Rectal smooth muscle tissue (tissue), 1 donor: ENCODE measurements around the gene SHISAL1.

Experiments used
- H3K27ac ChIP-seq: one replicate; pipeline ENCODE4 v1.7.0; 2013; ENCODE audit warnings: low read depth, low read length, inconsistent platforms
- H3K27me3 ChIP-seq: one replicate; pipeline ENCODE4 v1.7.0; 2013; ENCODE audit warnings: low read length; ENCODE audit not compliant: control insufficient read depth, insufficient read depth
- H3K36me3 ChIP-seq: one replicate; pipeline ENCODE4 v1.7.0; 2013; ENCODE audit warnings: low read length; ENCODE audit not compliant: control insufficient read depth, insufficient read depth
- H3K4me1 ChIP-seq: one replicate; pipeline ENCODE4 v1.7.0; 2013; ENCODE audit warnings: low read length; ENCODE audit not compliant: control insufficient read depth, insufficient read depth
- H3K4me3 ChIP-seq: one replicate; pipeline ENCODE4 v1.7.0; 2013; ENCODE audit warnings: low read length
- H3K9ac ChIP-seq: one replicate; pipeline ENCODE4 v1.7.0; 2013; ENCODE audit warnings: low read length

SHISAL1 gene

DNA sequence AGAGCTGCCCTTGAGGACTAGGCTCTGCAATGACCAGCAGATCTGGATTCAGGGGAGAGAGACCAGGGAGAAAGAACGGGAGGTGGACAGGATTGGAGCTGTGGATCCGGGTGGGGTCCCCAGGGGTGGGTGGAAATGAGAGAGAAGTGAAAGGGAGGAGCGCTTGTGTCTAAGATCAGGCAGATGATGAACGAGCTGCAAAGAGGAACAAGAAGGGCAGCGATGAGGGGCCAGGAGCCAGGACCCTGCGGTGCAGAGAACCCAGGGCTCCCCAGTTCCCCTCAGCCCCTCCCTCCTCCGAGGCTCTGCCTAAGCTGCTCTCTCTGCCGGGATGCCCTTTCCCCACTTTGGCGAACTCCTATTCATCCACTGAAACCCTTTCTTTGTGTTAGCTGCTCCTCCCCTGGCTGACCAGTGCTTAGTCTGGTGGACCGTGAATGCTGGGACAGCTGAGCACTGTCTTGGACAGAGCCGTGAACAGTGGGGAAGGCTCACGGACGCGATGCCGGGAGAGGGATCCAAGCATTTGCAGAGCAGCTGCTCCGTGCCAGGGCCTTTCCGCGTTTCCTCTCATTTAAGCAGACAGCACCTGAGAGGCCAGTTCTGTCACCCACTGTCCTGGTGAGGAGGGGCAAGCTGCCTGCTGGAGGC, 35.9 kb downstream of the SHISAL1 start:
- H3K9ac ChIP-seq, result no peak overlapping the region
- no peaks in the 10 kb centered on the region for H3K27me3 ChIP-seq
- H3K36me3 ChIP-seq, result no peaks in the 10 kb centered on the region
- H3K4me1 ChIP-seq, result no peaks in the 10 kb centered on the region
- no peak overlapping the region for H3K27ac ChIP-seq
- no peak overlapping the region for H3K4me3 ChIP-seq

DNA sequence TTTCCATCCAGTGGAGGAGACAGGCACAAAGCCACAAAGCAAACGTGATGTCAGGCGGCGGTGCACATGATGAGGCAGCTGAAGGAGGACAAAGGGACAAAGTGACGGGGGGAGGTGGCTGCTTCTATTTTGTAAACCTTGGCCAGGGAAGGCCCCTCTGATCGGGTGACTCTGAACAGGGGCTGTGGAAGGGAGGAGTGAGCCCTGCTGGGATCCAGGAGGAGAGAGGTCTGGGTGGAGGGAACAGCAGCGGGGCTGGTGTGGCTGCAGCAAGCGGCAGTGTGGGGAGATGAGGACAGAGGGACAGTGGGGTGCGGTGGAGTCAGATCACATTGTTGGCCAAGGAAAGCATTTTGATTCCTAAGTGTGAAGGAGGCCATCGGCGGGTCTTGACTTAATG, 36.7 kb downstream of the SHISAL1 start:
- no peak overlapping the region for H3K9ac ChIP-seq
- H3K27me3 ChIP-seq, result no peaks in the 10 kb centered on the region
- no peaks in the 10 kb centered on the region for H3K4me1 ChIP-seq

DNA sequence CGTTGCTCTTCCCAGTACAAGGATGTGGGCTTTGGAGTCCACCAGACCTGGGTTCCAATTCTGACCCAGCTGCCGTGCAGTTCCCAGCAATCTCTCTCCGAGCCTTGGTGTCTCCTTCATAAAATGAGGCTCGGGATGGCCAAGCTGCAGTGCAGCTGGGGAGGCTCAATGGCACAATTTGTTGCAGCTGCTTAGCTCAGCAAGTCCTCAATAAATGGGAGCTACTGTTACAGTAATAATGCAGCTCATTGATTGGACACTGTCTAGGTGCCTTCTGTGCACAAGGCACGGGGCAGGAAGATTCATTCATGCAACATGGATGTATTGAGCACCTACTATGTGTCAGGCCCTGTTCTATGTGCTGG, 37.1 kb downstream of the SHISAL1 start:
- no peaks in the 10 kb centered on the region for H3K27me3 ChIP-seq
- no peaks in the 10 kb centered on the region for H3K4me1 ChIP-seq
- H3K4me3 ChIP-seq, result no peak overlapping the region
- H3K36me3 ChIP-seq, result no peaks in the 10 kb centered on the region
- no peak overlapping the region for H3K27ac ChIP-seq
- H3K9ac ChIP-seq, result no peak overlapping the region

More for the DNA sequence above, 36.7 kb downstream of the SHISAL1 start:
- no peak overlapping the region for H3K4me3 ChIP-seq
- H3K27ac ChIP-seq, result no peak overlapping the region
- no peaks in the 10 kb centered on the region for H3K36me3 ChIP-seq

DNA sequence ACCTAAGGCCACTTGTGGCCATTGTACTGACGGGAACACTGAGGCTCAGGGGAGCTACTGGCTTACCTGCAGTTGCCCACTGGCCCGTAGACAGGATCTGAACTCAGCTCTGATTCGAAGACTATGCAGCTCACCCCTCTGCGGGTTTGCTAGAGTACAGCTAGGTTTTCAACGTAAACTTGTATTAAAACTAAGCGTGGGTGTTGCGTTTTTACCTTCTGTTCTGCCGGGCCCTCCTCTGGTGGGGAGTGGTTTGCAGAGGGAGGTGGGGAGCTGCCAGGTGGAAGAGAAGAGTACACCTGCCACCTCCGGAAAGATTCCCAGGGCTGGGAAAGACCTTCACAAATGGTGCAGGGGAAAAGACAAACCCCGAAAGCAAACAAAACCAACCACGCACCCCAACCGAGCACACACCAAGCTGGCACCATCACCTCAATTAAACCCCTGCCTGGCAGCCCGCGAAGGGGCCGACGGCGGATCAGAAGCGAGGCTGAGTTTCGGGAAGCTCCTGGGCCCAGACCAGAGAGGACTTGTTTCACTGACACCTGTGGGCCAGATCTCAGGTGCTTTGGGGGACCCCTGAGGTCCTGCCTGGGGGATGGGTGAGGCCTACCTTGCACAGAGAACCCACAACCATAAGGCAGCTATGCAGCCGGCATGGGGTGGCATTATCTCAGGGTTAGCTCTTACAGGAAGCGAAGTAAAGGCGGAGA, 37.7 kb downstream of the SHISAL1 start:
- Histone ChIP-seq H3K4me3 (no peak overlapping the region), H3K9ac (no peak overlapping the region), H3K36me3 (no peaks in the 10 kb centered on the region), H3K4me1 (no peaks in the 10 kb centered on the region), H3K27ac (no peak overlapping the region), H3K27me3 (no peaks in the 10 kb centered on the region)

DNA sequence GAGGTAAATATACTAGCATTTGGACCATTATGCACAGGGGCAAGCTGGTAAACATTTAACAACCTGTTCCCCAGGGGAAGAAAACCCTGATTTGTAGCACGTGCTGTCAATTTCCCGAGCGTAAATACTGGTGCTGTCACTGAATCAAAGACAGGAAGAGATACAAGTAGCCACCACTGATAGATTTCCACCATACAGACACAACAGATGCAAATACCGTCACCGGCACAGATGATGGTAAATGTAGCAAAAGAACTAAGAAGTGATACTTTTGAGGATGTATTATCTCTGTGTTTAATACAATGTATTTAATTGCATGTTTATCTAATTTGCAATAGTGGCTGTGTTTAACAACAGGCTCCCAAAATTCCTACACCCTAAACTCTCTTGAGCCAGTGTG, 39.6 kb downstream of the SHISAL1 start:
- Histone ChIP-seq H3K4me1 (no peaks in the 10 kb centered on the region), H3K27ac (no peak overlapping the region), H3K4me3 (no peak overlapping the region), H3K9ac (no peak overlapping the region), H3K27me3 (no peaks in the 10 kb centered on the region), H3K36me3 (no peaks in the 10 kb centered on the region)

DNA sequence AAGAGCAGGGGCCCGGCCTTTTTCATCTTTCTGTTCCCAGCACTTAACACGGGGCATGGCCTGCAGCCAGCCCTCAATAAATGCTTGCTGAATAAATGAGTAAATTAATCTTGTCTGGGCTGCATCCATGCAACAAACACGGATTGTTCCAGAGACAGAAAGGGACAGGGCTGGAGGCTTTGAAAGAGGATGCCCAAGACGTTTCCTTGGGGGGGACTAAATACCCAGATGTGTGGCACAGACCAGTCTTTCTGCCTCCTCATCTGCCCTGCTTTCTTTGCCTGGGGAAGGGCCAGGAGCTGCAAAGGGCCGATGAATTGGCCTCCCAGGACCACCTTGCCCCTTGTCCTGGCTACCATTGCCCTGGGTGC, 40.4 kb downstream of the SHISAL1 start:
- H3K4me1 ChIP-seq, result peaks cover 3% of the 10 kb centered on the region
- H3K27ac ChIP-seq, result no peak overlapping the region
- H3K9ac ChIP-seq, result no peak overlapping the region
- no peaks in the 10 kb centered on the region for H3K36me3 ChIP-seq
- H3K27me3 ChIP-seq, result no peaks in the 10 kb centered on the region
- H3K4me3 ChIP-seq, result no peak overlapping the region

DNA sequence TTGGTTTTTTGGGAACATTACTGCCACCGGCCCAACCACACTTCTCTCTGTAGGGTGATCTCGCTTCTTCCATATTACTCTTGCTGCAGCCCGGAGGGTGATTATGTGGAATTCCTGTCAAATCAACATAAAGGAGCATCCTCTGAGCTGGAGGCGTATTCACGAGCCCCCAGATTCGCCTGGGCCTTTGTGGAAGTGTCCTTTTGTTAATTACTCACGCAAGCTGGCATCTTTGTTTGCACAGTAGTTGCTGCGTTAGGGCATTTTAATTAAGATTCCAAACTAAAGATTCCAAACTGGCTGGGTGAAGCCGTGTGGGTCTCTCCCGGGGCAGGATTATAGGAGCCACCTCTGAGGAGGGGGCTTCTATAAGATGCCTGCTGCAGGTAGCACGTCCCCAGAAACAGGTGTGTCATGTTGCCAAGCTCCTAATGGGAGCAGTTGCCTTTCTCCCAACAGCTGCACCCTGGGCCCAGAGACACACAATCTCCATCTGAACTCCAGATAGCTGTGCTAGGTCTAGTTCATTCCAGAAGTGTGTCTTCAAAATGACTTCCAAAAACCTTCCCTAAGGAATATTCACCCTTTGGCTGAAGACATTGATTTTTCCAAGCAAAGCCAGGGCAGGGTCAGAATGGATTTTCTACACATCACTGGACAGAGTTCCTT, 40.9 kb downstream of the SHISAL1 start:
- H3K27me3 ChIP-seq, result no peaks in the 10 kb centered on the region
- H3K9ac ChIP-seq, result no peak overlapping the region
- no peak overlapping the region for H3K4me3 ChIP-seq
- H3K4me1 ChIP-seq, result peaks cover 4% of the 10 kb centered on the region
- no peaks in the 10 kb centered on the region for H3K36me3 ChIP-seq
- H3K27ac ChIP-seq, result no peak overlapping the region

DNA sequence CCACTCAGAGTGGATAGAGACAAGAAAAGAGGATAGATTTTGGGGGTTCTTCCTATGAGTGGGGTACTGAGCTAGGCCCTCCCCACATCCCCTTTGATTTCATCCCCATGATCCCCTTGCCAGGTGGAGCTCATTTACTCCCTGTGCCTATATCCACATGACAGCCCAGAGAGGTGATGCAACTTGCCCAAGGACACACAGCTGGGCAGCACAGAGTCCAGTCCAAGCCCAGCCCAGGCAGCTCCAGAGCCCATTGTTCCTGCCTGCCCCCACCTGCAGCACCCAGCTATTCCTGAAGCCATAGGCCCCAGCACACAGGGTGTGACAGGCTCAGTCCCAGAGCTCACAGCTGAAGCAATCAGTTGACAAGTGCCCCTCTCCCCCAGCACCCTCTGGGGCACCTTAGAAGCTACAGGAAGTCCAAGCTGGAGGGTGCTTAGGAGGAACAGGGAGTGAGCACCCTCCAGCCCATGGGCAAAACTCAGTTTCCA, 41.7 kb downstream of the SHISAL1 start:
- H3K27ac ChIP-seq, result no peak overlapping the region
- H3K4me1 ChIP-seq, result peaks cover 4% of the 10 kb centered on the region
- no peak overlapping the region for H3K4me3 ChIP-seq
- no peaks in the 10 kb centered on the region for H3K36me3 ChIP-seq
- no peak overlapping the region for H3K9ac ChIP-seq
- H3K27me3 ChIP-seq, result no peaks in the 10 kb centered on the region

DNA sequence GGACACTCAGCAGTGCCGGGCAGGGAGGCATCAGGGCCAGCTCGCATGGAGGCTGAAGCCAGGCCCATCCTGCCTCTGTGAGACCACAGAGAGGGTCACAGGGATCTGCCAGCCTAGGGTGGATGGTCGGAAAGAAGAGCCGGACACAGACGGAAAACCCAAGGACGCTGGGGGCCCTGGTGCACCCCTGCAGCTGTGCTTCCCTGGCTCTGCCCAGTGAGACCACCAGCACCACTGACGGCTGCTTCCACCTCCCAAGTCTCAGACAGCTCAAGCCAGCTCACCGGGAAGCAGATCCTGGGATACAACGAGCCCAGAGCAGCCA, 42.2 kb downstream of the SHISAL1 start:
- Histone ChIP-seq H3K4me1 (peaks cover 4% of the 10 kb centered on the region), H3K9ac (no peak overlapping the region), H3K4me3 (no peak overlapping the region), H3K36me3 (no peaks in the 10 kb centered on the region), H3K27ac (no peak overlapping the region), H3K27me3 (no peaks in the 10 kb centered on the region)

DNA sequence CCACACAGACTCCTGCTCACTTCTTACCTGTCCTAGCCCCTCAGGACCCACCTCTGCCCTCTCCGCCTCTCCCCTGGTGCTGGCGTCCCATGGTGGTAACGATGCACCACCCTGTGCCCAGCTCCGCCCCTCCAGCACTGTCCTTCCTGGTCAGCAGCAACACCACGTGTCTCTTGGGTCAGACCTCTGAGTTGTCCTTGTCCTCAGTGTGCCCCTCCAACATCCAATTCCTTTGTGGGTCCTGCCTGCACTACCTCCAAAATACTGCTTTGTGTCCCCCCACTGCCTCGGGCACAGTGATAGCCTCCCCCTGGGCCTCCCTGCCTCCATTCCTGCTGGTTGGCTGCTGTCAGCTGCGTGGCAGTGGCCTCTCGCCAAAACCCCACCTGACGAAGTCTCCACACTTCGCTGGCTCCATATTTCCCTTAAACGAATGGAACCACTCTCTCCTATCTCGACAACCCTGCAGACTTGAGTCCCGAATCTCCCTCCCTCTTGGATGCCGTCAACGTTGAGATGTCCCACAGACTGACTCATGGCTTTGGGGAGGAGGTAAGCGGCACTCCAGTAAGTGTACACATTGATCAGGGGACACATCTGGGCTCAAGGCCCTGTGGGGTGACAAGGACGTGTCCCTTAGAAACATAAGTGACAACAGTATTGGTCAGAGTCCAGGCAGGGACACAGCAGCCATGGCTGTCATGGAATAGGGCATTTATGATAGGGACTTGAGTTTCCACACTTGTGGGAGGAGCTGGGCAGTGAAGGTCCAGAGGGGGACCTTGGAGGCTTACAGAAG, 42.8 kb downstream of the SHISAL1 start:
- H3K9ac ChIP-seq, result no peak overlapping the region
- no peak overlapping the region for H3K4me3 ChIP-seq
- H3K36me3 ChIP-seq, result no peaks in the 10 kb centered on the region
- no peak overlapping the region for H3K27ac ChIP-seq
- peaks cover 4% of the 10 kb centered on the region for H3K4me1 ChIP-seq
- no peaks in the 10 kb centered on the region for H3K27me3 ChIP-seq

DNA sequence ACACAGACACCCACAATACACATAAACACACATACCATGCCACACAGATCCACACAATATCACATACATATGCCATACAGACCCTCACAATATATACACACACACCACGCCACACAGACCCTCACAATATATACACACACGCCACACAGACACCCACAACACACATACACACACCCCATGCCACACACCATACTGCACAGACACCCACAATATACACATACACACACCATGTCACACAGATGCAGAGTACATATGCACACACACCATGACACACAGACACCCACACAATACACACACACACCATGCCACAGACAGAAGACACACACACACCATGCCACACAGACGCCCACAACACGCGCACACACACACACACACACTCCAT, 43.6 kb downstream of the SHISAL1 start:
- Histone ChIP-seq H3K27ac (no peak overlapping the region), H3K4me3 (no peak overlapping the region), H3K4me1 (peaks cover 4% of the 10 kb centered on the region), H3K9ac (no peak overlapping the region), H3K36me3 (no peaks in the 10 kb centered on the region), H3K27me3 (no peaks in the 10 kb centered on the region)

DNA sequence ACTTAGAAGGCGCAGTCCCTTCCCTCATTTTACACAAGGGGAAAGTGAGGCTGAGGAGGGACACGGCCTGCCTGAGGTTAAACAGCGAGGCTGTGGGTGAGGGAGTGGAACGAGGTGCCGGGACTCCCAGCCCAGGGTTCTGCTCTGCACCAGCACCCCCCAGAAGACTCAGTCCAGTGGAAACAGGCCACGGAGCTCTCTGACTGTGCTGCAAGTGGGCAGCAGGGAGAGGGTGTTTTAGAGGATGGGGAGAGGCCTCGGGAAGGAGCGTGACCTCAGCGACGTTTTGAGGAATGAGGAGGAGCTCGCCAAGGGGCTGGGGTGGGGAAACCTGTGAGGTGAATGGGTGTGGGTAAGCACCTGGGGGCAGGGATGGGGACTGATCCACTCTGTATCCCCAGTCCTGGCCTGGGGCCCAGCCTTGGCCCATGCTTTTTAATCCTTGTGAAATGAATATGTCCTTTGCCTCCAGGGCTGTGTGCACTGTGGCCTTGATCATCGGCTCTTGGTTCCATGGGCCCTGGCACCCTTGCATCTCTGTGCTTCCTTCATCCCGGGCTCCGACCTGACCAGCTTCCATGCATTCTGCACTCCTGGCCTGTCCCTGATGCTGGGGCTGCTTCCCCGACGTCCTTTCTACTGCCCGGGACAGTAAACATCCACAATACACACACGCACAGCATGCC, 44.2 kb downstream of the SHISAL1 start:
- Histone ChIP-seq H3K4me3 (no peak overlapping the region), H3K4me1 (peaks cover 4% of the 10 kb centered on the region), H3K9ac (no peak overlapping the region), H3K27me3 (no peaks in the 10 kb centered on the region), H3K36me3 (no peaks in the 10 kb centered on the region), H3K27ac (no peak overlapping the region)
